NCI-H2171 treated with DMSO at 0.1 percent for 48 hours (cell line): ENCODE data around the gene CIC.
A peak's percentile ranks its signal among the peaks of the same experiment; 100 is the strongest.

Experiments
- DNase-seq: peaks from one replicate; lab custom pipeline; 2025; lab: John Stamatoyannopoulos, UW

Gene CIC

GRCh38 chr19:42268704-42269477 is at the start of gene CIC:
TSS of gene CIC (plus strand) at chr19:42269252. CDS start at chr19:42271784, 2,532 bp downstream.
- peak; percentile 100 for DNase-seq

- DNase-seq, result peak; percentile 97
These were observed 49.0 kb upstream of the CIC start, which contains the start of gene ZNF526 for GRCh38 chr19:42219812-42220750. TSS of gene ZNF526 (plus strand) at chr19:42220312. CDS start at chr19:42224404, 4,092 bp downstream.

- DNase-seq, result no peak
These were observed 48.3 kb upstream of the CIC start for GRCh38 chr19:42220751-42221097.

GRCh38 chr19:42224940-42225717 is 43.9 kb upstream of the CIC start:
- DNase-seq, result no peak

GRCh38 chr19:42225718-42226292 is 43.2 kb upstream of the CIC start:
- DNase-seq, result no peak

GRCh38 chr19:42226886-42227285 is 42.2 kb upstream of the CIC start:
- no peak for DNase-seq

- DNase-seq, result no peak
These were observed 40.4 kb upstream of the CIC start for GRCh38 chr19:42228641-42229040.

GRCh38 chr19:42229301-42229854 is 39.7 kb upstream of the CIC start:
- DNase-seq, result no peak

GRCh38 chr19:42229855-42230351 is 39.1 kb upstream of the CIC start:
- DNase-seq, result no peak

GRCh38 chr19:42230571-42230970 is 38.5 kb upstream of the CIC start:
- DNase-seq, result no peak

- no peak for DNase-seq
These were observed 36.6 kb upstream of the CIC start for GRCh38 chr19:42232435-42232834.

- DNase-seq, result no peak
These were observed 35.9 kb upstream of the CIC start for GRCh38 chr19:42233106-42233505.

GRCh38 chr19:42233678-42234292 is 35.3 kb upstream of the CIC start:
- no peak for DNase-seq

- no peak for DNase-seq
These were observed 34.7 kb upstream of the CIC start for GRCh38 chr19:42234364-42234763.

GRCh38 chr19:42235181-42235580 is 33.9 kb upstream of the CIC start:
- DNase-seq, result no peak

- no peak for DNase-seq
These were observed 29.4 kb upstream of the CIC start for GRCh38 chr19:42239544-42240220.

- DNase-seq, result no peak
These were observed 27.8 kb upstream of the CIC start for GRCh38 chr19:42241279-42241678.

- DNase-seq, result no peak
These were observed 27.0 kb upstream of the CIC start for GRCh38 chr19:42242069-42242511.

- DNase-seq, result peak; percentile 100
These were observed 26.3 kb upstream of the CIC start, which contains the start of gene GSK3A for GRCh38 chr19:42242512-42243409. TSS of gene GSK3A (minus strand) at chr19:42242602. CDS start at chr19:42242465, 137 bp downstream.
